GM18858 (cell line): ENCODE data around the gene CABLES2.

Experiments used
- ATAC-seq: cut with Tn5 transposase; IDR thresholded peaks from one replicate; pipeline ENCODE4 v1.9.1; 2021; ENCODE audit not compliant: unreplicated experiment

Gene CABLES2

GRCh38 chr20:62361799-62362589 lies 45.1 kb downstream of the CABLES2 start:
- ATAC-seq: no peak

GRCh38 chr20:62360854-62361798 lies 46.0 kb downstream of the CABLES2 start:
- ATAC-seq: no peak

DNA sequence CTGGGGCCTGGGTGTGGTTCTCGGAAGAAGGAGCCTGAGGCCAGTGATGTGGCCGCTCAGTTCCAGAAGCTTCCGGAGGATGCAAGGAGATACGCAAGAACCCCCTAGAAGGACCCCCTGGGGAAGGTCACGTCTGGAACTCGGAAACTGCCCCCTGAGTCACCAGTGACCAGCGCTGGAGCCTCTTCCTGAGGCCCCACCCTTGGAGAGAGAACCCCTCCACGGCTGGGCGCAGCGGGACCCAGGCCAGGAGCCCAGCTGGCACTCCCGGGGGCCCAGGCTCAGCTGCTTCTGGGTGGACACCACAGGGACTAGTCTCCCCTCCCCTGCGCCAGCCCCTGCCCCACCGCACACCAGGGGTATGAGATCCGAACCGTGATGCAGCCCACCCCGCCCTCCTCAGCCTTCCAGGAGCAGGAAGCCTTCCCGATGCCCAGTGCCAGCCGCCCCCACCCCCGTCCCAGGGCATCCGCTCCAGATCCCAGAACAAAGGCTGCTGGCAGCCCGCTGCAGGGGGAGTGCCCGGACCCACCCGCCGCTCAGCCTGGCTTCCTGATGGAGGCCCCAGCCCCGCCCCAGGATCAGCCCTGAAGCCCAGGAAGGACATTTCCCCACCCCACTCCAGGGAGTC lies 47.5 kb downstream of the CABLES2 start:
- ATAC-seq: no peak

DNA sequence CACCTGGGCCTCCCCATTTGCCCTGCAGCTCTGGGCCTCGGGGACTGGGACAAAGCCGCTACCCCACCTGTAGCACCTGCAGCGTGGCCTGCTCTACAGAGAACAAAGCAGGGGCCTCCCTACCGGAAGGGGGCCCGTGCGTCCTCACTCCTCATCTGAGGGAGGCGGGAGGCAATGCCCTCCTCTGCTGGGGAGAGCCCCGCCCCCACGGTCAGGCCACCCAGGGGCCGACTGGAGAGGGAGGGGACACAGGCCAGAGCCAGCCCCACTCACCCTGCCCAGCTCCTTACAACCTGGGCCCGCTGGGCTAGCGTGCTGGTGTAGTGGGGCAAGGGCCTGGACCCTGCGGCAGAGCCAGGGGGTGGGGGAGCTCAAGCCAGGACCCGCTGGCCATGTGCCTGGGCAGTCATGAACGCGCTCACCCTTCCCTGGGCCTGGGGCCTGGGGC lies 48.0 kb downstream of the CABLES2 start:
- no peak for ATAC-seq

DNA sequence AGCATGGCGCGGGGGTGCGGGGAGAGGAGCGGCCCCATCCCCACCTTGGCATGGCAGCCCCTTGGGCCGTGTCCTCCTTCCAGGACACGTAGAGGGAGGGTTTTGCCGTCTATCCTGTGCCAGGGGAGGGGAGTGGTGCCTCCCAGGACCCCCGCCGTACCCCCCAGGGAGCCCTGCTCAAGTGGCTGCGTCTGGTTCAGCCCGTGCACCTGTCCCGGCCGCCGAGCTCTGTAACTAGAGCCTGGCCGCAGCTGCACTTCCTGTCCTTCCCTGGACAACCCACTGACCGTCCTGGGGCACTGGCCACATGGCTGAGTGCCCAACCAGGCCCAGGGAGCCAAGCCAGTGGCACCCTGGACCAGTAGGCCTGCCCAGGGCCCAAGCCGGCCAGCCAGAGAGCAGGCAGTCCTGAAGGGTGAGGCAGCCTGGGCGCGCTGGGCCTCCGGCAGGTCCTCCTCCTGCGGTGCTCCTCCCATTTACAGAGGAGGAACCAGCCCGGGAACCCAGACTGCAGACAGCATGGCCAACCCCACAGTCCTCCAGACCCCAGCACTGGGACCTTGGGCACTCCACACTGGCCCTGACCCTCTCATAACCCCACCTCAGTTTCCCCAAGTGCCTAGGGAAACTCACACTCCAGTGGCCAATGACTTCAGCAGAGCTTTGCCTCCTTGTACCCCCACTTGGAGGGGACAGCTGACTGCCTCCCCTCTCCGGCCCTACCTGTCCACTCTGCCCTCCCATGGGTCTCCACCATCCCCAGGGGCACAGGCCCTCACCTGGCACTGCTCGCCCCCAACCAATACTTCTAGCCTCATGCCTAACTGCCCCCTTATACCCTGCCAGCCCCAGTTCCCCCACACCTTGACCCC lies 48.7 kb downstream of the CABLES2 start:
- ATAC-seq: no peak

GRCh38 chr20:62357681-62358080 lies 49.4 kb downstream of the CABLES2 start:
- ATAC-seq: no peak

GRCh38 chr20:62357187-62357667 lies 49.9 kb downstream of the CABLES2 start:
- no peak for ATAC-seq

GRCh38 chr20:62356589-62357186 lies 50.4 kb downstream of the CABLES2 start:
- no peak for ATAC-seq

- no peak for ATAC-seq
Measured at GRCh38 chr20:62355878-62356588, 51.1 kb downstream of the CABLES2 start.

DNA sequence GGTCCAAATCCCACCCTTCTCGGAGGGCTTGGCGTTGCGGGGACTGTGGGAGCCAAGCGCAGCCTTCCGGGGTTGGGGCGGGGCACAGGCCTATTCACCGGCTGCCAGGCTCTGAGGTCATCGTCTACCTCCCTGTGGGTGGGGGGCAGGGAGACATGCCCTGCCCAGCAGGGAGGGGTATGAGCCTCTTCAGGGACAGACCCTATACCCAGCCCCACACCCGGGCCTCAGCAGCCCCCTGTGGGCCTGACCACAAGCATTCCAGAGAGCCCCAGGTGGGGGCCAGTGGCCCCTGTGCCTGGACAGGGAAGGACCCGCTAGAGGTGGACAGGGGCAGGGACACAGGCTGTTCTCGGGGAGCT lies 51.6 kb downstream of the CABLES2 start:
- ATAC-seq: no peak

DNA sequence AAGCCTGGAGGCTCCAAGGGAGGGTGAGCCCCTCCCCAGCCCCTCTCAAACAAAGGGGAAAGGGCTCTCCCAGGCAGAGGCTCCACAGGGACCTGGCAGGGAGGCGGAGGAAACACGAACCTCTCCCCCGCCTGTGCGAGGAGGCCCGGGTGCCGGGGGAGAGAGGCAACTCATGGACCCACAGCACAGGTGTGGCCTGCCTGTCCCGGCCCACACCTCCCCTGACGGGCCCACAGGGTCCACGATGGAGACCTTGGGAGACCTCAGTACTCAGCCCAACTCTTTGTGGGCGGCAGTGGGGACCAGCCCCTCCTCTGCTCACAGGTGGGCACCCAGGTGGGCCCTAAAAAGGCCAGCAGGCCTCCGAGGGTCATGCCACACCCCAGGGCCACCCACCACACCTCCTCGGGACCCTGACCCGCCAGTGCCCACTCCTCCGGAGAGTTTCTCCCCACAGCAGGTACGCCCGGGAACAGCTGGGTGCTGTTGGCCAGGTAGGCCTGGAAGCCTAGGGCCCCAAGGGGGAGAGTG lies 52.2 kb downstream of the CABLES2 start:
- no peak for ATAC-seq

GRCh38 chr20:62354031-62354808 lies 52.9 kb downstream of the CABLES2 start:
- ATAC-seq: no peak

DNA sequence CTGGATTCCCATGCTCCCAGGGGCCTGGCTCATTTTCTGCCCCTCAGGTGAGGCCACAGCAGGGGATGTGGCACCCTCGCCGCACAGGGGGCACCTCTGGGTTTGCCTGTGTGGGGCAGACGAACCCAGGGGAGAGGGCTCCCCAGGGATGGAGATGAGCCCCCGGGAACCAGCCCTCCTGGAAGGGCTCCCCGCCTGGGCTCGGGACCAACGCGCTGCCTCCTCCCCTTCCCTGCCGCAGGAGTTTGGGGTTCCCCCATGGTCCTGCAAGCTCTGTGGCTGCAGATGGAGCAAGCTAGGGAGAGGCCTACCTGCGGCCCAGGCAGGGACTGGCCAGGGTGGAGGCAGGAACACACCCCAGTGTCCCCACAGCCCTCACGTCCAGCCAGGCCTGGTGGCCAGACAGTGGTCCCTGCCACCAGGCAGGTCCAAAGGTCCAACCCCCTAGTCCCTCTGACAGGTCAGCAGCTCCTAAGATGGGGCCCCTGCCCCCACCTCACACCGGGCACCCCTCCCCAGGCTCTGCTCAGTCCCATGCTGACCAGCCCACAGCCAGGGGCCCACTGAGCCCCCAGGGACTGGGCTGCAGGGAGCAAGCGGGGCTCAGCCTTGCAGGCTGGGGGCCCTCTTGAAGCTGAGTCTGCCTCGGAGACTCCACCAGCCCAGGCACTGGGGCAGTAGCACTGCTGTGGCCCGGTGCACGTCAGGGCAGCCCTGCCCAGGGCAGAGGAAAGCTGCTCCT lies 53.6 kb downstream of the CABLES2 start:
- no peak for ATAC-seq

- ATAC-seq: no peak
Measured at GRCh38 chr20:62352402-62353288, 54.4 kb downstream of the CABLES2 start.

DNA sequence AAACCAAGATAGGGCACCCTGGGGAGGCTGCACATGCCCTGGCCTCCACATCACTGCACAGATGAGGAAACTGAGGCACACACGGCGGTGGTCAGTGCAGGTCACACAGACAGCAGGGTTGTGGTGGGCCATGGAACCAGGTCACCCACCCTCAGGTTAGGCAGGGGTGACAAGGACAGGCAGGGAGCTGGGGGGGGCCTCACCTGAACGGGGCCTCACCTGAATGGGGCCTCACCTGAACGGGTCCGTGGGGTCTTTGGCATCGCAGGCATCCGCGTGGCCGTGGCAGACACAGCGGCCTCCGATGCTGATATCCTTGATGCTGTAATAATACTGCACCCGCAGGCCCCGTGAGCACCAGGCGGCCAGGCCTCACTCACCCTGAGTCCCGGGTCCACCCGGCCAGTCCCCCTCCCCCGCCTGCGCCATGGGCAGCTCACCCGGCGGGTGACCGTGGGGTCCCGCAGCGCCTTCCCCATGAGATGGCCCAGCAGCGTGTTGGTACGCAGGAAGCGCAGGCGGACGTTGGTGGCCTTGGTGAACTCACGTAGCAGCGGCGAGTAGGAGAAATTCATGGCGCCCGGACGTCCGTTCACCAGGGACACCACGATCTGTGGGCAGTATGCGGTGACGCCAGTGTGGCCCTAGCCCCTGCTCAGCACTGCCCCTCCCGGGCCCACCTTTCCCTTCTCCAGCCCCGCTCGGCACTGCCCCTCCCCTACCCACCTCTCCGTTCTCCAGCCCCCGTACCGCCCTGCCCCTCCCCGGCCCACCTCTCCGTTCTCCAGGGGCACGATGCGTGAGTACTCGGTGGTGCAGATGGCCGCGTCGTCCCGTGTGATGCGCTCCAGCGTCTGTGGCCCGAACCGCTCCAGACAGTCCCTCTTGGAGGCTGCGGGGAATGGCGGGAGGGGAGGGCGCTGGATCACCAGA lies 55.4 kb downstream of the CABLES2 start:
- no peak for ATAC-seq
